Transverse colon (tissue), 4 donors: Measurements from ENCODE around the gene ESRRG. TPM values are rescaled to one million over a fixed set of nuclear protein-coding genes. Genes with fewer than 3 reads are reported as not detected.

ENCODE experiments used
- DNase-seq: peaks from one replicate; pipeline ENCODE4 v3.0.0-alpha.2; 2019
- H3K27ac ChIP-seq, 4 donors: fragments of 200-600 bp; sonication (generic); 2 replicates each; pipeline ENCODE4 v1.5.1; 2016 to 2018; ENCODE audit warnings: inconsistent platforms in 4 of 4
- H3K27me3 ChIP-seq: fragments of 200-600 bp; sonication (generic); 2 replicates; pipeline ENCODE4 v1.5.1; 2017; ENCODE audit warnings: inconsistent platforms
- H3K36me3 ChIP-seq, 4 donors: fragments of 200-600 bp; sonication (generic); 2 replicates each; pipeline ENCODE4 v1.5.1; 2017 to 2019; ENCODE audit warnings: inconsistent platforms in 4 of 4
- H3K4me1 ChIP-seq, 4 donors: fragments of 200-600 bp; sonication (generic); 2 replicates each; pipeline ENCODE4 v1.5.1; 2017 to 2020; ENCODE audit warnings: inconsistent platforms in 4 of 4
- H3K4me3 ChIP-seq, 4 donors: fragments of 200-600 bp; sonication (generic); 1 replicate in 1 of 4; 2 replicates in 3 of 4; pipeline versions ENCODE4 v1.5.1 to v1.6.1; 2017 to 2019; ENCODE audit warnings: inconsistent platforms in 4 of 4
- H3K9me3 ChIP-seq, 2 donors: fragments of 200-600 bp; sonication (generic); 2 replicates each; pipeline ENCODE4 v1.5.1; 2017 to 2019; ENCODE audit warnings: inconsistent platforms in 2 of 2
- CTCF ChIP-seq, 5 experiments: fragments of 200-600 bp in 3 of 5; fragments of 450-650 bp in 2 of 5; sonication (generic) in 3 of 5; IDR thresholded peaks; 1 replicate in 2 of 5; 2 replicates in 3 of 5; pipeline ENCODE4 v1.5.1; 2016 to 2017; ENCODE audit warnings: antibody characterized with exemption in 5 of 5, inconsistent platforms in 3 of 5, mild to moderate bottlenecking in 2 of 5, moderate library complexity in 1 of 5
- EP300 ChIP-seq: sonication (generic); formaldehyde crosslinking; IDR thresholded peaks from one replicate; pipeline ENCODE4 v1.6.1; 2017; ENCODE audit warnings: antibody characterized with exemption, low read depth
- POLR2A ChIP-seq: fragments of 450-650 bp; IDR thresholded peaks from one replicate; pipeline ENCODE4 v1.6.1; 2016; ENCODE audit warnings: antibody characterized with exemption, mild to moderate bottlenecking, moderate library complexity
- POLR2AphosphoS5 ChIP-seq, 3 donors: sonication (generic); formaldehyde crosslinking; IDR thresholded peaks; one replicate each; pipeline ENCODE4 v1.6.1; 2016; ENCODE audit warnings: antibody characterized with exemption in 3 of 3
- WGBS, 2 donors: methylation state at CpG; one replicate each; pipeline ENCODE4 v1.1.5; 2018; ENCODE audit warnings: low coverage in 1 of 2; 5-methylcytosine and 5-hydroxymethylcytosine counted together
- in situ Hi-C, 4 donors: fragments of 200-750 bp; cut with MboI; loops; one replicate each; pipeline versions ENCODE4 v1.15.0 to v1.15.1; 2017; ENCODE audit warnings: low sequenced_read_pairs in 3 of 4, low pct_ligation_motif_present in 1 of 4, low pct_unique_long_range_greater_than_20kb in 1 of 4
- intact Hi-C: fragments of 100-400 bp; cut with DNase I; formaldehyde crosslinking; loops from one replicate; pipeline ENCODE4 v1.15.1; 2023; ENCODE audit warnings: low total_unique reads
- total RNA-seq, 4 donors: library from RNA; depleted of rRNA; stranded (reverse); fragments of >200 nt; gene quantifications; one replicate each; pipeline ENCODE4 v1.1.0, GENCODE V29; 2016

ESRRG gene
- total RNA-seq, 4 donors from 2014 or later: 0.20 to 1.5 (median 0.50) TPM

GRCh38 chr1:216553766-216554165, 169.5 kb downstream of the ESRRG start:
- intact Hi-C loops: no loop called here

GRCh38 chr1:216553040-216553439, 170.2 kb downstream of the ESRRG start:
- Histone ChIP-seq H3K9me3 (no peaks in the 10 kb centered on the region), H3K36me3 (no peaks in the 10 kb centered on the region), H3K27me3 (no peaks in the 10 kb centered on the region), H3K4me3 (no peak overlapping the region), H3K27ac (no peak overlapping the region), H3K4me1 (no peaks in the 10 kb centered on the region)
- DNase-seq: no peak
- in situ Hi-C loops (no loop called here), intact Hi-C loops (no loop called here)
- TF ChIP-seq POLR2AphosphoS5 (IDR thresholded peaks at IDR 0.05): no peak
- 44% methylated on average over 1 of the region's 1 CpG; no CpG with 5 or more reads in 1 of the 2 donors for WGBS, 2 donors

More at GRCh38 chr1:216553766-216554165, 169.5 kb downstream of the ESRRG start:
- H3K9me3 ChIP-seq: no peaks in the 10 kb centered on the region
- 73 to 90% methylated on average over 2 to 3 of the region's 3 CpGs for WGBS, 2 donors
- H3K27me3 ChIP-seq: no peaks in the 10 kb centered on the region
- TF ChIP-seq EP300 (no peak), POLR2A (no peak), CTCF (IDR thresholded peaks at IDR 0.05) (no peak), POLR2AphosphoS5 (IDR thresholded peaks at IDR 0.05) (no peak)
- no peak for DNase-seq
- H3K4me3 ChIP-seq: no peak overlapping the region
- in situ Hi-C loops: no loop called here
- H3K4me1 ChIP-seq: no peaks in the 10 kb centered on the region
- no peak overlapping the region for H3K27ac ChIP-seq
- no peaks in the 10 kb centered on the region for H3K36me3 ChIP-seq

- no peaks in the 10 kb centered on the region for H3K4me1 ChIP-seq
- no peak for DNase-seq
- intact Hi-C loops: no loop called here
- in situ Hi-C loops: no loop called here
- H3K36me3 ChIP-seq: no peaks in the 10 kb centered on the region
- no peak overlapping the region for H3K4me3 ChIP-seq
- no peaks in the 10 kb centered on the region for H3K27me3 ChIP-seq
- no peaks in the 10 kb centered on the region for H3K9me3 ChIP-seq
- whole genome bisulfite sequencing, 2 donors: 67 to 70% methylated on average over 2 to 4 of the region's 4 CpGs
- TF ChIP-seq POLR2AphosphoS5 (IDR thresholded peaks at IDR 0.05) (no peak), POLR2A (no peak), CTCF (IDR thresholded peaks at IDR 0.05) (no peak), EP300 (no peak)
- H3K27ac ChIP-seq: no peak overlapping the region
Measured at GRCh38 chr1:216549796-216550195, 173.4 kb downstream of the ESRRG start.

GRCh38 chr1:216542741-216543140, 180.5 kb downstream of the ESRRG start:
- 66 to 70% methylated on average over 2 of the region's 2 CpGs for WGBS, 2 donors
- Histone ChIP-seq H3K4me3 (no peak overlapping the region), H3K36me3 (no peaks in the 10 kb centered on the region), H3K27me3 (no peaks in the 10 kb centered on the region), H3K27ac (no peak overlapping the region), H3K4me1 (no peaks in the 10 kb centered on the region), H3K9me3 (no peaks in the 10 kb centered on the region)
- TF ChIP-seq CTCF (IDR thresholded peaks at IDR 0.05) (no peak), POLR2A (no peak), POLR2AphosphoS5 (IDR thresholded peaks at IDR 0.05) (no peak), EP300 (no peak)
- in situ Hi-C loops (no loop called here), intact Hi-C loops (no loop called here)
- DNase-seq: no peak

GRCh38 chr1:216542263-216542662, 181.0 kb downstream of the ESRRG start:
- Histone ChIP-seq H3K36me3 (no peaks in the 10 kb centered on the region), H3K4me3 (no peak overlapping the region), H3K9me3 (no peaks in the 10 kb centered on the region), H3K4me1 (no peaks in the 10 kb centered on the region), H3K27me3 (no peaks in the 10 kb centered on the region), H3K27ac (no peak overlapping the region)
- WGBS, 2 donors: 69 to 79% methylated on average over 1 of the region's 1 CpG
- TF ChIP-seq EP300 (no peak), CTCF (IDR thresholded peaks at IDR 0.05) (no peak), POLR2A (no peak), POLR2AphosphoS5 (IDR thresholded peaks at IDR 0.05) (no peak)
- no peak for DNase-seq
- in situ Hi-C loops: no loop called here
- intact Hi-C loops: no loop called here
